HL-60 (cell line): ENCODE results near the gene SLC25A4.
A peak's percentile ranks its signal among the peaks of the same experiment; 100 is the strongest.

Experiments
- DNase-seq, 2 experiments: peaks; one replicate each; pipeline ENCODE4 v3.0.0-alpha.2; 2010 to 2020; ENCODE audit warnings: low read depth in 1 of 2, low spot score in 1 of 2
- H3K27ac ChIP-seq: fragments of 250-450 bp; sonication (Bioruptor Pico); replicated peaks from 2 replicates; pipeline ENCODE4 v1.5.1; 2020; ENCODE audit warnings: mild to moderate bottlenecking, moderate library complexity
- H3K27me3 ChIP-seq: fragments of 250-450 bp; sonication (Bioruptor Pico); 2 replicates; pipeline ENCODE4 v1.5.1; 2021; ENCODE audit warnings: mild to moderate bottlenecking, moderate library complexity; ENCODE audit not compliant: insufficient read depth, poor library complexity, severe bottlenecking
- H3K4me3 ChIP-seq: replicated peaks from 2 replicates; pipeline ENCODE4 v1.5.1; 2011; ENCODE audit warnings: mild to moderate bottlenecking, control low read depth, low read length; ENCODE audit not compliant: insufficient read depth
- CTCF ChIP-seq: IDR thresholded peaks from one replicate; pipeline ENCODE4 v1.5.1; 2011; ENCODE audit warnings: low read length, control low read depth, inconsistent platforms; ENCODE audit not compliant: insufficient read depth
- GABPA ChIP-seq: IDR thresholded peaks from 2 replicates; pipeline ENCODE4 v1.6.1; 2012; ENCODE audit warnings: low read depth
- POLR2AphosphoS5 ChIP-seq: IDR thresholded peaks from 2 replicates; pipeline ENCODE4 v1.6.1; 2012; ENCODE audit warnings: low read depth
- SPI1 ChIP-seq: IDR thresholded peaks from 2 replicates; pipeline ENCODE4 v1.6.1; 2012; ENCODE audit warnings: low read depth, mild to moderate bottlenecking, borderline replicate concordance
- TF ChIP-seq, protein P1 (sequence below): IDR thresholded peaks from 2 replicates; pipeline ENCODE4 v1.6.1; 2012; ENCODE audit warnings: low read depth; ENCODE audit not compliant: insufficient replicate concordance

Gene SLC25A4

DNA sequence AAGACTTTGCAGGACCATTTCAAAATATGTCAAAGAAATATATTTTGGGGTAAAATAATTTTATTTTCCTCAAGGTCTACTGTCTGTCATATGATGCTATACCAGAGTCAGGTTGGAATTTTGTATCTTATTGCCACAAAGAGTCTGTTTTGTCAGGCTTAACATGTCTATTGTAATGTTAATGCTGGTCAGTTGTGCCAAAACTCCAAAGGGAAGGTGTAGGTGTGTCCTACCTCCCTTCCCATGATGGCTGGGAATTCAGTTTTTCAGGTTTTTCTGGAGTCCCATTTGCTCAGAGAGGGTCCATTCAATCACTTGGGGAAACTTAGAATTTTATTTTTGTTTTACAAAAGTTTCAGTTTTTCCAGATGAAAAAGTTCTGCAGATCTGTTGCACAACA is 33.3 kb upstream of the SLC25A4 start:
- TF ChIP-seq POLR2AphosphoS5 (no peak), GABPA (no peak), SPI1 (no peak), CTCF (no peak)
- TF ChIP-seq, protein P1, sequence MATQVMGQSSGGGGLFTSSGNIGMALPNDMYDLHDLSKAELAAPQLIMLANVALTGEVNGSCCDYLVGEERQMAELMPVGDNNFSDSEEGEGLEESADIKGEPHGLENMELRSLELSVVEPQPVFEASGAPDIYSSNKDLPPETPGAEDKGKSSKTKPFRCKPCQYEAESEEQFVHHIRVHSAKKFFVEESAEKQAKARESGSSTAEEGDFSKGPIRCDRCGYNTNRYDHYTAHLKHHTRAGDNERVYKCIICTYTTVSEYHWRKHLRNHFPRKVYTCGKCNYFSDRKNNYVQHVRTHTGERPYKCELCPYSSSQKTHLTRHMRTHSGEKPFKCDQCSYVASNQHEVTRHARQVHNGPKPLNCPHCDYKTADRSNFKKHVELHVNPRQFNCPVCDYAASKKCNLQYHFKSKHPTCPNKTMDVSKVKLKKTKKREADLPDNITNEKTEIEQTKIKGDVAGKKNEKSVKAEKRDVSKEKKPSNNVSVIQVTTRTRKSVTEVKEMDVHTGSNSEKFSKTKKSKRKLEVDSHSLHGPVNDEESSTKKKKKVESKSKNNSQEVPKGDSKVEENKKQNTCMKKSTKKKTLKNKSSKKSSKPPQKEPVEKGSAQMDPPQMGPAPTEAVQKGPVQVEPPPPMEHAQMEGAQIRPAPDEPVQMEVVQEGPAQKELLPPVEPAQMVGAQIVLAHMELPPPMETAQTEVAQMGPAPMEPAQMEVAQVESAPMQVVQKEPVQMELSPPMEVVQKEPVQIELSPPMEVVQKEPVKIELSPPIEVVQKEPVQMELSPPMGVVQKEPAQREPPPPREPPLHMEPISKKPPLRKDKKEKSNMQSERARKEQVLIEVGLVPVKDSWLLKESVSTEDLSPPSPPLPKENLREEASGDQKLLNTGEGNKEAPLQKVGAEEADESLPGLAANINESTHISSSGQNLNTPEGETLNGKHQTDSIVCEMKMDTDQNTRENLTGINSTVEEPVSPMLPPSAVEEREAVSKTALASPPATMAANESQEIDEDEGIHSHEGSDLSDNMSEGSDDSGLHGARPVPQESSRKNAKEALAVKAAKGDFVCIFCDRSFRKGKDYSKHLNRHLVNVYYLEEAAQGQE: no peak
- no peak overlapping the region for H3K4me3 ChIP-seq
- DNase-seq: no peak
- H3K27me3 ChIP-seq: peaks cover 8% of the 10 kb centered on the region
- H3K27ac ChIP-seq: no peak overlapping the region

DNA sequence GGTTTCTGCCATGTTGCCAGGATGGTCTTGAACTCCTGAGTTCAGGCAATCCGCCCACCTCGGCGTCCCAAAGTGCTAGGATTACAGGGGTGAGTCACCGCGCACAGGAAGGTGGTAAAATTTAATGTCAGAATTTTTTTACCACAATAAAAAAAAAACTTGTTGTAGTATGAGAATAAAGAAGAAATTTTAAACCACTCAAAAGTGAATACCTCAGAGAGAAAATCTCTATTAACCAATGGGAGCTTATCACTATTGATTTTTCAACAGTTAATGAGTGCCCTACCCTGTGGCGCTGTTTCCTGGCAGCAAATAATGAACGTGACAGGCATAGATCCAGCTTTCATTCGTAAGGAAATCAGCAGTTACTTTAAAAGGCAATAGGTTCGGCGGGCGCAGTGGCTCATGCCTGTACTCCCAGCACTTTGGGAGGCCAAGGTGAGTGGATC is 32.7 kb upstream of the SLC25A4 start:
- no peak for DNase-seq
- H3K27me3 ChIP-seq: peaks cover 12% of the 10 kb centered on the region
- no peak overlapping the region for H3K27ac ChIP-seq
- TF ChIP-seq GABPA (no peak), CTCF (no peak), POLR2AphosphoS5 (no peak)
- H3K4me3 ChIP-seq: no peak overlapping the region

DNA sequence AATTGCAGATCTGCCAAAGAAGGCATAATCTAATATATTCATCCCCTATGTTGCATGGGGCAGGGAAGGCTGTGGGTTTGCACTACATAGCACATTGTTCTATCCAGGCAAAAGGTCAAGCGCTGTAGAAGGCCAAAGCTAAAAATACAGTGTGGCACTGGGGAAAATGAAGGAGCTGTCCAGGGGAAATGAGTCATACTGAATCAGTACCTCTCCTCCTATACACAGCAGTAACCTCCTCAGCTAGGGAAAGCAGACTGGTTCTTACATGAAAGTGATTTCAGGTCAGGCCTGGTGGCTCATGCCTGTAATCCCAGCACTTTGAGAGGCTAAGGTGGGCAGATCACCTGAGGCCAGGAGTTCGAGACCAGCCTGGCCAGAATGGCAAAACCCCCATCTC is 31.0 kb upstream of the SLC25A4 start:
- peaks cover 12% of the 10 kb centered on the region for H3K27me3 ChIP-seq
- H3K4me3 ChIP-seq: no peak overlapping the region
- no peak overlapping the region for H3K27ac ChIP-seq
- no peak for DNase-seq
- TF ChIP-seq CTCF (no peak), SPI1 (no peak), GABPA (no peak), POLR2AphosphoS5 (no peak)
- TF ChIP-seq, protein P1: peak; percentile 55

GRCh38 chr4:185113340-185113739 is 29.7 kb upstream of the SLC25A4 start:
- Histone ChIP-seq H3K4me3 (no peak overlapping the region), H3K27me3 (peaks cover 7% of the 10 kb centered on the region), H3K27ac (no peak overlapping the region)
- no peak for DNase-seq
- no peak for TF ChIP-seq POLR2AphosphoS5
